GM20431 (cell line): ENCODE results near the gene ABCA13.

Experiments used
- in situ Hi-C: fragments of 300-500 bp; cut with MseI, MboI; formaldehyde crosslinking; loops from one replicate; pipeline ENCODE4 v1.15.0; 2020; ENCODE audit warnings: low sequenced_read_pairs; ENCODE audit not compliant: unreplicated experiment

The ABCA13 gene

DNA sequence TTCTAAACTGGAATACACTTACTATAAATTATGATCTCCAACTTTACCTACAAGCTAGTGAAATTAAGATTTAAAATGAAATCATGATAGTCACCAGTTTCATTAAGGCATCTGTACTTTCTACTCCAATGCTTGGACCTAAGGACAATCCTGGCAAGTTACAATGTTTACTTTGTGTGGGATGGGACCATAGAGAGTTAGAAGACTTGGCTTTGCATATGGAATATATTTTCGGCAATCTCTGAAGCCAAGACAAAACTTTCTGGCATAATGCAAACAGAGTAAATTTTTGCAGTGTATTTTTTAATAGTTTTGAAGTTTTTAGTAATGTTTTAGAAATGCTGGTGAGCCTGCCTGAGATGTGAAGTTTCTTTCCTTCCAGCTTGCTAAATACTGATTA, 248.9 kb downstream of the ABCA13 start:
- in situ Hi-C loops = no loop called here

DNA sequence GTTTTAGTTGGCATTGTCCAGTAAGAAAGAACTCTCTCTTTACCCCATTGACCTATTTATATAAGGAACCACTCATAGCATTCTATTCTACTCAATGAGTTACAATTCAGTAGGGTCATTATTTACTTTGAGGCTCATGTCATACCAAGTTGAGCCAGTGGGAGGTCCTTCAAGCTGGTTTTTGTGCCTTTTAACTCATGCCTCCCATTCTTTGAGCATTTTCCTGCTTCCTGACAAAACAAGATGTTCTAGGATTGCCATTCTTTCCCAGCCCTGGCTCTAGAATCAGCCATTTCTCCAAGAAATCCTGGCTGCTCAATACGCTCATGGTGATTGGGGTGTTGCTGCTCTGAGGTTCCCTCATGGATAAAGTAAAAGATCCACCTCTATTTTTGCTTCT, 250.1 kb downstream of the ABCA13 start:
- in situ Hi-C loops = no loop called here

DNA sequence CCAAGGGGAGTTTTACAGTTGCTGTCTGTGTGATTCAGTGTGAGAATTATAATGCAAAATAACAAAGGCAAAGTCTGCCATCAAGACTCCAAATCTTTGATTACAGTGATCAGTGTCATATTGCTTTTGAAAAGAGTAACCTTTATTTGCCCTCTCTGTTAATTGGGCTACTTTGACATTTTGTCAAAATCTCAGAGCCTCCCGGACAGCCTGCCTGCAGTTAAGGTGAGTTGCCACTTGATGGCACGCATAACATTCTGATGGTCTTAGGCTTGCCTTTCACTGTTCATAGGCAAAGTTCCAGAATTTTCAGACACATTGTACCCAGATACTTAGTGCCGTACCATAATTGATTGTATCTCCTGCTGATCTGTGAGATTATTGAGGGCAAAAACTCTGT, 253.5 kb downstream of the ABCA13 start:
- in situ Hi-C loops = no loop called here

DNA sequence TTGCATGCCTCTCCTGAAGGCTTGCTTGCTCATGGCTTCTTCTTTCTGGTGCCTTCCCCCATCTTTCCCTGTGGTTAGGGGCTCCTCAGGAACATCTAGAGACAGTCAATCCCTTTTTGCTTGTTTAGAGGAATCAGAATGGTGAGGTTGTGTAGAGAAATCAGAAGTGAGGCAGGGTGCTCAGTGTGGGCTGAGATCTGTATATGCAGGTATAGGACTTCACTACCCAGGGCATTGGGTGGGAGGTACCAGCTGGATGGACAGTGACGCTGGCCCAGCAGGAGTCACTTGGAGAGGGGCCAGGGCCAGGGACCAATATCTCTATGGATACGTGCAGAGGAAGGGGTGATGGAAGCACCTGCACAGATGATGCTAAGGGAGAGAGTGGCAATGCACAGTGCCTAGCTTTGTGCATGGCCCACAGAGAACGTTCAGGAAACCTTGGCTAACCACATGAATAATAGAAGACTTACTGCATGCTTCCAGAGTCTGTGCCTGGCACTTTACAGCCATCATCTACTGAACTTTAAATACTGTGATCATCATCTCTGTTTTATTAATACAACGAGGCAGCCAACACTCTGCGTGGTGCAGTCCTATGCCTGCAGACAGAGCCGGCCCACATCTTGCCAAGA, 255.2 kb downstream of the ABCA13 start:
- in situ Hi-C loops = no loop called here

DNA sequence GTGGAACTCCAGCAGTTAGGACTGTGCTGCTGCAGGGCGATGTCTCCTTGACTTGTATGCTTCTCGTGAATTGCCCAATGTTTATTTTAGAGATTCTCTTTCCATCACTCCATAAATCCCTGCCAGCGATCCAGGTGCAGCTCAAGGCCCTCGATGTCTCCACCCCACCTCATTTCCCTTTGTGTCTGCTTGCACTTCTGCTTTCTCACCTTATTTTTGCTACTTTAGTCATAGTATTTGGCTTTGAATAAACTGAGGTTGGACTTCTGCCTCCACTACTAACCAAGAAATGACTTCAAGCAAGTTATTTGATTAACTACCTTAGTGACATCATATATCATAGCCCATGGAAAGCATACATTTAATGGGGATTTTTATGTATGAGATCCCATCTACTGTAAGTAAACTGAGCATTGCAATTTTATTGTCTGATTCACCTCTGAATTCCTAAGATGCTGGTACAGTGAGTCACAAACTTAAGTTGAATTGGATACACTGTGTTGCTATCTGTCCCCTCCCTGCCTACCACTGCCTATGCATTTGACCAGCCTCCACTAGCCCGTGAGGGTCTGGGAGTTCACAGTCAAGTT, 255.8 kb downstream of the ABCA13 start:
- in situ Hi-C loops = no loop called here

DNA sequence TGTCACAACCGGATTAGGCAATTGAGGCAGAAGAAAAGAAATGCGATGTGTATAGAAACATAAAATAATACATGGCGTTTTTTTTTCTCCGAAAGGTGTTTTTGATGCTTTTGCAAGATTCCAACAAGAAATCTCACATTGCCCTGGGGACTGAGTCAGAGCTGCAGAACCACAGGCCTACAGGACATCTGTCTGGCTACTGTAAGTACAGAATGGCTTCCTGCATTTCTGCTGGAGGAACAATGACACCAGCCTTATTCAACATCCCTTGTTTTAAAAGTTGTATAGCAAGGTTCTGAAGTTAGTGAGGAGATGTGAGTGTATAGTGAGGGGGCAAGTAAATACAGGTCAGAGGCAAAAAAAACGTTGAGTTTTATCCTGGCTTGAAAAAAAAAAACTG, 256.4 kb downstream of the ABCA13 start:
- in situ Hi-C loops = no loop called here

DNA sequence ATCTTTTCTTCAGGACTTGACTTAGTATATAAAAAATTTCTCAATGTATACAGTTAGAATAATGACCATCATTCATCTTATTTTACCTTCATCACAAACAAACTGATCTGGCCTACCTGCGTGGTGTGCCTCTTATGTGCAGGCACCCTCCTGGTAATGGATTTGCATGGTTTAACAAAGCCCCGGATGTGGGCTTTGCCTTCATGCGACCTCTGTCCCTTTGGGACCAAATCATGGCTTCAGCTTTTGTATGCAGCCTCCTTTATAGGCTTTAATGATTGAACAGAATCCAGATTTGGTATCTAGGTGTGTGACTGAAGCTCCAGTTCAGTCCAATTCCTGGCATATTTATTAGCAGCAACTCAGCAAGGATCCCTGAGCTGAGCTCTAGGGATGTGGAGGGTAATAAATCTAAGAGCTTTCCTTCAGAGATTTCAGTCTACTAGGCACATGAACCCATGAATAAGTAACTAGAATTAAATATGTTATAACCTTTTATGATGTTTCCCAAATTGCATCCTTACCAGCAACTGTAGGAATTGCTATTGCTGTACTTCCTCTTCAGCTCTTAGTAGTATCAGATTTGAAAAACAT, 256.9 kb downstream of the ABCA13 start:
- in situ Hi-C loops = no loop called here

DNA sequence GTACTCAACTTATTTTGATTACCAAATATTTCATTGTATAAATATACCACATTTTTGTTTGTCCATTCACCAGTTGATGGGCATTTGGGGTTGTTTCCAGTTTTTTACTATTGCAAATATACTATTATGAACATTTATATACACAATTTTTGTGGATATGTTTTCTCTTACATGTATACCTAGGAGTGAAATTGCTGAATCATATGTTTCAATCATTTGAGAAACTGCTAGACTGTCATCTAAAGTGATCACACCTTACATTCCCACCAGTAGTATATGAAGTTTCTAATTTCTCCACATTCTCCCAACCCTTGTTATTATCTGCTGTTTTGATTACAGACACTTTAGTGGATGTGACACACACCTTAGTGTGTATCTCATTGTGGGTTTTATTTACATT, 257.9 kb downstream of the ABCA13 start:
- in situ Hi-C loops = no loop called here

DNA sequence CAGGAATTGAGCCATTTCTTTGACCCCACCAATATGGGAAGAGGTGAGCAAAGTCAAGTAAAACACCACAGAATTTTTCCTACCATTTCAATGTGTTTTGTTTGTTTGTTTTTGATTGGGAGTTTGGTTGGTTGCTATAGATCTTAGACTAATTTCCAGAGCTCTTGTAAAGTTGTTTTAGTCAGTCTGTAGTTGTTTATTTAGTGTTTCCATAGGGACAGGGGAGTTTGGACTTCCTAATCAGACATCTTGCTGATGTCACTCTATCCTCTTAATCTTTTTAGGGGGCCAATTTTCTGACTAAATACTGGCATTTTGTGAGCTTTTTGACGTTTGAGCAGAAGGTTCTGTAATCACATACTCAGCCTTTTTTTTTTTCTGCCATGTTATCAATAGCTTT, 266.9 kb downstream of the ABCA13 start:
- in situ Hi-C loops = no loop called here

DNA sequence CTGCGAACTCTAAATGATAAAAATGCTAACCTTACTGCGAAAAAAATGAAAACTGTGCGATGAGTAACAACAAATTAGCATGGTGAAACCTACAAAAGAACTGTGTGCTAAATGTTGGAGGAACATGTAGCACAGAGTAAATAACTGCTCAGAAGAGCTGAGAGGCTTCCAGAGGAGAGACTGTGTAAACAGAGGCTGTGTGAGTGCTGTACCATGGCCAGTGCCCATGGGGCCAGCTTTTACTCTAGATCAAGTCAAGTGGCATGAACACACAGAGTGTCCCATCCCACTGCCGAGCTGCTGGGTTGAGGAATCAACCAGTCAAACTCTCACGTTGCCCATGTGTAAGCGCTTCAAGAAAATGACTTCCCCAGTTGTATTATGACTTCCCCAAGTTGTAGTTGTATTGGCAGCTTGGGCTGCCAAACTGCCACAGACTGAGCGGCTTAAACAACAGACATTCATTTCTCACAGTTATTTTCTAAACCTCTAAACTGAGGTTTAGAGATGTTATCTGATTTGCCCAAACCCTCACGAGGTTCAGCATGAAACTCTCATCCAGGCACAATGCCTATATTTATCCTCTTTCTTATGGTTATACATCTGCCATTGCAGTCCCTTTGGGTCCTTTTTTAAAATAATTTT, 270.7 kb downstream of the ABCA13 start:
- in situ Hi-C loops = no loop called here

DNA sequence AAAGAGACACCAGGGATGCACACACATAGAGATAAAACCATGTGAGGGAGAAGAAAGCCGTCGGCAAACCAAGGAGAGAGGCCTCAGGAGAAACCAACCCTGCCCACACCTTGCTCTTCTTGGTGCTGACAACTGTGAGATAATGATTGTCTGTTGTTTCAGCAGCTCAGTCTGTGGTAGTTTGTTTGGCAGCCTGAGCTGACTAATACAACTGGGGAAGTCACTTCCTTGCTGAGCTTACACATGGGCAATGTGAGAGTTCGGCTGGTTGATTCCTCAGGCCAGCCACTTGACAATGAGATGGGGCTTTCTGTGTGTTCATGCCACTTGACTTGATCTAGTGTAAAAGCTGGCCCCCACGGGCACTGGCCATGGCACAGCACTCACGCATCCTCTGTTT, 271.8 kb downstream of the ABCA13 start:
- in situ Hi-C loops = no loop called here

DNA sequence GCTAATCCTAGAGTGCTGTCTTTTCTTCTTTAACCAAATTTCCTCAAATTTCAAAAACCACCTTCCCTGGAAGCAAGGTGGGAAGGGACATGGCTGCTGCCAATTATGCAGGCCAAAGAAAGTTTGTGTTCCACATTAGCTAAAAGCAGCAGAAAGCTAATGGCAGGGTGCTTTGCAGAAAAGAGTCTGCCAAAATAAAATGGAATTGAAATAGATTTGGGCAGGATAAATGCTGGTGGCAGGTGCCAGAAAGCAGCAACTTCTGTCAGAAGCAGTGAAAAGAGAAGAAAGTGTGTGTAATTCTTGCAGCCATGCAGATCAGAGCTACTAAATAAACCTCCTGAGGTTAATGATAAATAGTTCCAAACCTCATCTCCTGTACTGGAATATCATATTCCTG, 275.5 kb downstream of the ABCA13 start:
- in situ Hi-C loops = no loop called here

DNA sequence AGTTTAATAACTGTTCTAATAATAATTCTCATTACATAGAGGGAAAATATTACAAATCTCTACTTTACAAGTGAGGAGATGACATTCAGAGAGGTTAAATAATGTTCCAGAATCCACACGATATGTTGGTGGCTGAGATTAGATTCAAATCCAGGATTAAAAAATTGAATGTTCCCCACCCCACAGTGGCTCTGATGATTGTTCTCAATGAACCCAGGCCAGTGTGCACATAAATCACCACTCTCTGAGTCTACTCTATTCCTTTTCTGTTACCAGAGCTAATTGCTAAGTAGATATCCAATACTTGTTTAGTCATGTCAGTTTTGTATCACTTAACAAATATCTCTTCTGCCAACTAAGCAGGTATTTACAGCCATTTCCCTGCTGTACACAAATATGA, 281.0 kb downstream of the ABCA13 start:
- in situ Hi-C loops = no loop called here

DNA sequence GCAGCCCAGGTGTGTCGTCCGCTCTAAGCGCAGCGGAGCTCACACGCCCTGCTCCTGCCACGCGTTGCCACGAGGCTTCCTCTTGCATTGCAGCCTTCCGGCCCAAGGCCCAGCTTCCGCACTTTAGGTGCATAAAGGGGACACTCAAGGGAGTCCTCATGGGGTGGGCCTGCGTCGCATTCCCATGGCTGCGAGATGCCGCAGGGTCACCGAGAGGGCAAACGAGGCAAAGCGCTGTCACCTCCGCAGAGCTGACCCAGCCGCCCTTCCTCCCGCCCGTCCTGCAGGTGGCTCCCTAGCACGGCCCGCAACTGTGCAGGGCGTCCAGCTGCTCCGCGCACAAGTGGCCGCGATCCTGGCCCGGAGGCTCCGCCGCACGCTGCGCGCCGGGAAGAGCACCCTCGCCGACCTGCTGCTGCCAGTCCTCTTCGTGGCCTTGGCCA, 283.5 kb downstream of the ABCA13 start:
- in situ Hi-C loops = no loop called here

DNA sequence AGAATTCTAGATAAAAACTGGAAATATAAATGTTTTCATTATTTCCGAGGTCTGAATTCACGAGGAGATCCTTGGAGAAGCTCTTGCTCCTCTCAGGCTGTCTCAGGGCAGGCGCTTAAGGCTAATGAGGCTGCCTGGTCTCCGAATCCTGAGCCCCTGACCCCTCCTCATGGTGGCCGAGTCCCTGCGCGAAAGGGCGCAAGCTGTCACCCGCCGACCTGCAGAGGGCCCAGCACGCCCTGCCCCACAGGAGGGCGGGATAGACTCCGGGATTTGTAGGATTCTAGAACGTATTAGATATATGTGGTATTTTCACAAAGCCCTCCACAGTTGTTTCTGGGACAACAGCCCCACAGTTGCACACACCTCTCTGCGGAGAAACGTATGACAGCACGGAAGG, 284.1 kb downstream of the ABCA13 start:
- in situ Hi-C loops = no loop called here

DNA sequence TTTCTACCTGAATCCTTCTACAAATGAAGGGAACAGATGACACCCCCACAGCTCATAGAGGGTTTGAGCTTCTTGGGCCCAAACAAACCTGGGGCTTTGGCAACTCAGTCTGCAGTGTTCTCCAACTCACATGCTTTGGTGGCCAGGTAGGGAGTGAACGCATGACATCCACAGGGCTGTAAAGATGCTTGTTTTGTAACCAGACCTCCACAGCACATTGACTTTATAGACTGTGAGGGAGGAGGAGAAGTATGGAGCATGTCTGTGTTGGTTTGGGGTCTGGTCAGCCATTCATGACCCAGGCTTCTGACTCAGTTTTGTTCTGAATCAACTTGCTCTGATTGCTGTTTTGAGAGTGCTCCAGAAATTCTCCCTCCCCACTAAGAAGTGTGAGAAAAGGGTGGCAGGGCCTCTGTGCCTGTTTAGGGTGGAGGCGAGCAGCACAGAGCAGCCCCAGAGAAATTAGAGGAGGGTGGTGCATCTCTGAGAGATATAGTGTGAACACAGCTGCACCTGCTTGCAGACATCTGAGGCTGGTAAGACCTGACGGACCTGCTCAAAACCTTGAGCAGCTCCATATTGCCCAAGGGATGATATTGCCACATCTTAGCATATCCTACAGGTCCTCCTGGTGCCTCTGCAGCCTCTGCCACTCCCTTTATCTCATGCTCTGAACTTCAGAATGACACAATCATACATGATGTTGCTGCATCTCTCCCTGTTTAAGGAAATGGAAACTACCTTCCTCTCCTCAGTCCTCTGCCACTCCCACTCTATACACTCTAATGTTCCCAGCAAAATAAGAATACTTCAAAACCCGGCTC, 287.7 kb downstream of the ABCA13 start:
- in situ Hi-C loops = no loop called here

DNA sequence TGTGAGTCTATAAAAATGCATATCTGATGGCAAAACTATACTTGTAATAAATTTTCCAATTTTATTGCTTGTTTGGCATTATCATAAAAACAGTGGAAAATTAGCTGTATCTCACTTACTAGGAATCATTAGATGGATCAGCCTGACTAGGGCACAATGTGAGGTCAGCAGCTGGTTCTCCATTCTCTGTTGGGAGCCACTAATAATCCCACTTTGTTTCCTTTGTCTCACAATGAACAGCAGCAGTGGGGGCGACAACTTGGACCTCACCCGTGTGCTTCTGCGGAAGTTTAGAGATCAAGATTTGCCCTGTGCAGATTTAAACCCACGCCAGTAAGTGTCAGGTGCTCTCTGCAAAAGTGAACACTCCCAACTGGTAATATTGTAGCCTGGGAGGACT, 295.5 kb downstream of the ABCA13 start:
- in situ Hi-C loops = no loop called here

DNA sequence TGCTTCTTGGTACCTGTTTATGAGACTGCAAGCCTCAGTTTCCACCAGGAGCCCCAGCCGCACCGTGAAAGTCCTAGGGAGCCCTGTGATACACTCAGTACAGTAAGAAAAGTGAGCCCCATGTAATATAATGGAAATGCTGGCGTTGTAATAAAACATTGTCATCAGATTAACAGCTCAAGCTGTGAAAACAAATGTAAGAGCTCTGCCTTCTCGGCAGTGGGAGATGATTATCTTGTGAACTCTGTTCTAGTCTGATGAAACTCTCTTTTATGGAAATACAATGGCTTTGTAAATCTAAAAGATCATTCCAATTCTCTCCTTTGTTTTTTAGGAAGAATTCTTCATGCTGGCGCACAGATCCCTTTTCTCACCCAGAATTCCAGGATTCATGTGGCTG, 299.9 kb downstream of the ABCA13 start:
- in situ Hi-C loops = no loop called here

DNA sequence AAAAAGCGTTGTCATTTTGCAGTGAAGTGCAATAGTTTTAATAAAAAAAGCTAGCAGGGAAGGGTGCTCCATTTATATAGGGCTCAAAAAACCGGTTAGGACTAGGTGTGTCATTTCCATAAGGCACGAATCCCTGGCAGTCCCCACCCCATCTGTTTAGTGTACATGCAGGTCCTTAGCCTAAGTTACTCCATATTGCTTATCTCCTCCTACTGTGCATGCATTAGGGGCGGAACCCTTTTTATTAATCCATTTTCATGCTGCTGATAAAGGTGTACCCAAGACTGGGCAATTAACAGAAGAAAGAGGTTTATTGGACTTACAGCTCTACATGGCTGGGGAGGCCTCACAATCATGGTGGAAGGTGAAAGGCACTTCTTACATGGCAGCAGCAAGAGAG, 301.4 kb downstream of the ABCA13 start:
- in situ Hi-C loops = no loop called here

DNA sequence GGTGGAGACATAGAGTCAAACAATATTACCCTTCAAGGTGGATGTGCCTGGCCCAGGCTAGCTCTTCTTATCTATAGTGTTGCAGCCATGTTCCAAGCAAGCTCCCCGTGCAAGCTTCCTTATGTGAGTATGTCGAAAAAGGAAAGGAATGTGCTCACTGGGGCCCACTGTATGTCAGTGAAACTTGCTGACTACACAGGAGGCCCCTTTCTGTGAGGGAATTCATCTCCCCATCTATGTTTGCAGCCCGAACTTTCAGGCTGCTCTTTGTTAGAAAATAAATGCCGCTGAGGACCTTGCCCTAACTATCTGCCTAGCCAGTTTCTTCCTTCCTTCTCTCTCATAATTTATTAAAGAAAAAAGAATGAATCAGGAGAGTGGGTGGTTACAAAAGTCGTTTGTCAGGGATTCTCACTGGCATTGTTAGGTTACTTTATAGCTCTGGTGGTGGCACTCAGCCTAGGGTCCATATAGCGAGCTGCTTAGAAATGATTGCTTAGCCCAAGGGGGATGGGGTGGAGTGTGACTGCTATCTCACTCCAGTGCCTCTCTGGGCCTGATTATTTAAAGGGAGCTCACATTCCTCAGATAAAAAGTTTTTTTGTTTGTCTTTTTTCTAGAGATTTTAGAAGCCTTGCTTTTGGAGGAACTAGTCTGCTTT, 302.1 kb downstream of the ABCA13 start:
- in situ Hi-C loops = no loop called here
